Fibroblast of the aortic adventitia (primary cell): Measurements from ENCODE around the gene CABP7. TPM values are rescaled to one million over a fixed set of nuclear protein-coding genes. Genes with fewer than 3 reads are reported as not detected.

ENCODE experiments used
- DNase-seq: peaks from one replicate; pipeline ENCODE4 v3.0.0-alpha.2; 2010; ENCODE audit warnings: low read depth
- H3K4me3 ChIP-seq: 2 replicates; pipeline ENCODE4 v1.5.1; 2011; ENCODE audit warnings: low read depth, mild to moderate bottlenecking, control low read depth, low read length, moderate library complexity
- CTCF ChIP-seq: IDR thresholded peaks from 2 replicates; pipeline ENCODE4 v1.5.1; 2011; ENCODE audit warnings: mild to moderate bottlenecking, low read length, control low read depth, inconsistent platforms; ENCODE audit not compliant: insufficient read depth
- total RNA-seq: library from RNA; depleted of rRNA; stranded (reverse); fragments of >200 nt; gene quantifications from 2 replicates; pipeline ENCODE4 v1.2.3, GENCODE V29; 2012; ENCODE audit warnings: low replicate concordance

Gene CABP7
- total RNA-seq, 1 donor, result not detected

- no peak for DNase-seq
- TF ChIP-seq CTCF, result no peak
- H3K4me3 ChIP-seq, result no peak overlapping the region
These were observed 18.4 kb upstream of the CABP7 start for GRCh38 chr22:29701155-29701999.

GRCh38 chr22:29702000-29702930 is 17.5 kb upstream of the CABP7 start:
- DNase-seq, result no peak
- no peak for TF ChIP-seq CTCF
- H3K4me3 ChIP-seq, result no peak overlapping the region

- DNase-seq, result no peak
- TF ChIP-seq CTCF, result no peak
- H3K4me3 ChIP-seq, result no peak overlapping the region
These were observed 16.8 kb upstream of the CABP7 start for GRCh38 chr22:29702931-29703501.

- TF ChIP-seq CTCF, result no peak
- H3K4me3 ChIP-seq, result no peak overlapping the region
- DNase-seq, result no peak
These were observed 16.1 kb upstream of the CABP7 start for GRCh38 chr22:29703569-29704195.

GRCh38 chr22:29704528-29705285 is 15.1 kb upstream of the CABP7 start:
- no peak for TF ChIP-seq CTCF
- peak; percentile 24 for DNase-seq
- H3K4me3 ChIP-seq, result no peak overlapping the region

- TF ChIP-seq CTCF, result no peak
- no peak overlapping the region for H3K4me3 ChIP-seq
- no peak for DNase-seq
These were observed 14.2 kb upstream of the CABP7 start for GRCh38 chr22:29705651-29706050.
